ENCODE results near the gene DNAJB6.

Gene DNAJB6

DNA sequence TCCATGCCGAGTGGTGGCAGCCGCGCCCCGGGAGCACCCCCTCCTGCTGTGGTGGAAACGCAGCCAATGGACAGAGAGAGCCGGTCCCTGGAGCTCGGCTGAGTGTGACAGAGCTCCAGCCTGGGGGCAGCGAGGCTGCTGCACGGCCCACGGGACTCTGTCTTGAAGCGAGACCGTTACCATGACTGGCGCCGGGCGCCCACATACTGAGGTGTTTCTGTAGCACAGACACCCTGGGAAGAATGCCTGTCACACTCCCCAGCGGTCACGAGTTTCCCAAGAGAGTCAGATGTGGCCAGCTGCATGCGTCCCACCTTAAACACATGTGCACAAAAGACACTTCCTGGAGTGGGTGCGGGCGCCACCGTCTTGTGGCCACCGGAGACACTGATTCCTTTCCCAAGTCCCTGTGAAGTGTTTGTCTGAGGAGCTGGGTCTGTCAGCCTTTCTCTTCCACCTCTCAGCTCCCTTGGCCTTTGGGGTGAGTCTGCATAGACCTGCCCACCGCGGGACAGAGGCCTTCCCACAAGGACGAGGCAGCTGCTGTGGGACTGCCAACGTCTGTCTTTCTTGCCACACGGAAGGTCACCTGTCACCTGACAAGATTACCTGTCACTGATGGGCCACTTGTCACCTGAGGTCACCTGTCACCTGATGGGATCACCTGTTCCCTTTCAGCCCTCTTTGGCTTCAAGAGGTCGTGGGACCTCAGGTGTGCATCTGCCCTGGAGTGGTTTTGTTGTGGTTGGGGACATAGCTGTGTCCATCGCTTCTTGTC lies 94.6 kb downstream of the DNAJB6 start:
- DNase-seq: no peak

DNA sequence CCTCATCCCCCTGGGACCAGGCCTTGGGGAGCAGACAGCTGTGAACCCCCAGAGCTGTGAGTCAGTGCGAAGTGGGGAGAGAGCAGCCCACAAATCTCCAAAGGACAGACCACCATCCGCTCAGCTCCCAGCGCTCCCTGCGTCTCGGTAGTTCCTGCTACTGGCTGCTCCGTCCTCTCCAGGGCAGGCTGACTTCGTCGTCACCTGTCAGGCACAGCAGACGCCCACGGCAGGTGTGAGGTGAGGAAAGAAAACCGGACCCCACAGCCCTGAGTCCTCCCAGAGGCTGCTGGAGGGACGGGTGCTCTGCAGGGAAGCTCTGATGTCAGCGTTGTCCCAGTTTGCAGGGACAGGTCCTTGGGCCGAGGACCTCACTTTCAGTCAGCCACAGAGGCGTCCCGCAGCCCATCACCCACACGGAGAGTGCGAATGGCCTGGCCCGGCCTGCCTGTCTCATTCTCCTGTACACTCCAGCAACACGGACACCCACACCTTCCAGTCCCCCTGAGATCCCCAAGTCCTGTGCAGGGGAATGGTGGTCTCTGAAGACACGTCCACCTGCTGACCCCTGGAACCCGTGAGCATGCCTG lies 95.2 kb downstream of the DNAJB6 start:
- DNase-seq: no peak

DNA sequence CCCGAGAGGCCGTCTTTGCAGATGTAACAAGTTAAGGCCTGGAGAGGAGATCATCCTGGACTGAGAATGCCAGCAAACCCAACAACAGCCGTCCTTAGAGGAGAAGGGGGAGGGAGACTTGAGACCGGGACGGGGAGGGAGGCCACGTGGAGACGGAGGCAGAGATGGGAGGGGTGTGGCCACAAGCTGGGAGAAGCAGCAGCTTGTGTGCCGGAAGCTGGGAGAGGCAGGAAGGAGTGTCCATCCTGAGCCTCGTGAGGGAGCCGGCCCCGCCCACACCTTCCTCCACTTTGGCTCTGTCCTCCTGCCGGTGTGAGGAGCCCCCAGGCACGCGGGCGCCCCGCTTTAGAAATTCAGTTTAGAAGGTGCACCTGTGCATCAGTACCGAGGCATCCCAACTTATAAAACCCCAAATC lies 95.7 kb downstream of the DNAJB6 start:
- DNase-seq: no peak

GRCh38 chr7:157432957-157433576 lies 96.3 kb downstream of the DNAJB6 start:
- peak; percentile 48 to 55 for DNase-seq

DNA sequence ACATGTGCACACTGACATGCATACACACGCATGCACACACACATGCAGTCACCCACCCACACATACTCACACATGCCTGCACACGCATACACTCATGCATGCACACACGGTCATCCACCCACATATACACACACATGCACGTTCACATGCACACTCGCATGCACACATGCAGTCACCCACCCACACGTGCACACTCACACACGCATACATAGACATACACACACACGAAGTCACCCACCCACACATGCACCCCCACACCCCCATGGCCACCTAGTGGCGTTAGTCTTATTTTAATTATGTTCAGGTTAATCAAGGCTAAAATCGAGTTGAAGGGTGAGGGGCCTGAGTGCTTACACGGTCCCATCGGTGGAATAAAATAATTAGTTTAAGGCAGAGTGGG lies 96.8 kb downstream of the DNAJB6 start:
- DNase-seq: no peak

GRCh38 chr7:157434231-157434630 lies 97.4 kb downstream of the DNAJB6 start:
- DNase-seq: no peak

GRCh38 chr7:157434701-157435100 lies 97.9 kb downstream of the DNAJB6 start:
- no peak for DNase-seq

GRCh38 chr7:157436076-157436475 lies 99.3 kb downstream of the DNAJB6 start:
- no peak for DNase-seq

DNA sequence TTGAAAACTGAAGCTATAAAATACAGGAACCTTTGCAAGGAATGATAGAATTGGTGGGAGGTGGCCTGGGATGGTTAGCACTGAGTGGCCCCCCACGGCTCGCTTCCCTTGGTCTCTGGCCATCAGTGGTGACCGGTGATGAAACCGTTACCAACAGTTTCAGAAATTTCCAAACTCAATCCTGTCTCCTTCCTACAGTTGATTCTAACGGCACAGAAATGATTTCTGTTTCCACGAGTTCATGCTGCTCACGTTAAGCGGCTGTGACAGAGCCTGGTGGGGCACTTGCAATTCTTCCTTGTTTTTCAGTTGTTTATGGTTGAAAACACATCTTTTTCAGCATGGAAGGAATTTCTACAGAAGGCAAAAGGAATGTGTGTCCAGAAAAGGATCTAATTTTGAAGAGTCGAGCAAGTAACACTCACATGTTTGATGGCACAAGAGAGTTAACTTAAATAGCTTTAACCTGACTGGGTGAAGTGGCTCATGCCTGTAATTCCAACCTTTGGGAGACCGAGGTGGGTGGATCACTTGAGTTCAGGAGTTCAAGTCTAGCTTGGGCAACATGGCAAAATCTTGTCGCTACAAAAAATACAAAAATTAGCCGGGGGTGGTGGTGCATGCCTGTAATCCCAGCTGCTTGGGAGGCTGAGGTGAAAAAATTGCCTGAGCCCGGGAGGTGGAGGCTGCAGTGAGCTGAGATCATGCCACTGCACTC lies 100.1 kb downstream of the DNAJB6 start:
- no peak for DNase-seq

- no peak for DNase-seq
Observed at GRCh38 chr7:157437519-157438061, 100.8 kb downstream of the DNAJB6 start.

GRCh38 chr7:157438121-157439025 lies 101.6 kb downstream of the DNAJB6 start:
- DNase-seq: no peak

DNA sequence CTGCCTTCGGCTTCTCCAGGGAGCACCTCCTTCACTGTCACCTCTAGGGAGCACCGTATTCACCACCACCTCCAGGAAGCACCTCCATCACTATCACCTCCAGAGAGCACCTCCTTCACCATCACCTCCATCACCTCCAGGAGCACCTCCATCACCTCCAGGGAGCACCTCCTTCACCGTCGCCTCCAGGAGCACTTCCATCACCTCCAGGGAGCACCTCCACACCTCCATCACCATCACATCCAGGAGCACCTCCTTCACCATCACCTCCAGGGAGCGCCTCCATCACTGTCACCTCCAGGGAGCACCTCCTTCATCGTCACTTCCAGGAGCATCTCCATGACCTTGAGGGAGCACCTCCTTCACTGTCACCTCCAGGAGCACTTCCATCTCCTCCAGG lies 102.3 kb downstream of the DNAJB6 start:
- no peak for DNase-seq

DNA sequence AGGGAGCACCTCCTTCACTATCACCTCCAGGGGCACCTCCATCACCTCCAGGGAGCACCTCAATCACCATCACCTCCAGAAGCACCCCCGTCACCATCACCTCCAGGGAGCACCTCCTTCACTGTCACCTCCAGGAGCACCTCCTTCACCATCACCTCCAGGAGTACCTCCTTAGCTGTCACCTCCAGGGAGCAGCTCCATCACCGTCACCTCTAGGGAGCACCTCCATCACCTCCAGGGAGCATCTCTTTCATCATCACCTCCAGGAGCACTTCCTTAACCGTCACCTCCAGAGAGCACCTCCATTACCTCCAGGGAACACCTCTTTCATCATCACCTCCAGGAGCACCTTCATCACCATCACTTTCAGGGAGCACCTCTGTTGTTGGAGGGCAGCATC lies 103.0 kb downstream of the DNAJB6 start:
- DNase-seq: no peak

- DNase-seq: no peak
Observed at GRCh38 chr7:157440346-157441022, 103.7 kb downstream of the DNAJB6 start.

DNA sequence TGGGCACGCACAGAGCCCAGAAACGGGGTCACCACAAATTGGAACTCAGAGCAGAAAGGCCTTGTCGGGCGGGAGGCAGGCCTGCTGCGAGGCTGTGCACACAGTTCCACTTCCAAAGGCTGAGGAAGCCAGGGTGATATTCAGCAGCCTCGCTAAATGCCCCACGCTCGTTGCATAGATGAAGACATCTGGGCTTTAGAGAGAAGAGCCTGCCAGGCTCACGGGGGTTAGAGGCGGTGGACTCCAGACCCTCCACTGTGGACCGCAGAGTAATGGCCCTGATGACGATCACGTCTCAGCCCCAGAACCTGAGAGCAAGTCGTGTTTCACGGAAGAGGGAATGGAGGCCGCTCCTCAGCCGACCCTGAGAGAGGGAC lies 104.2 kb downstream of the DNAJB6 start:
- no peak for DNase-seq

DNA sequence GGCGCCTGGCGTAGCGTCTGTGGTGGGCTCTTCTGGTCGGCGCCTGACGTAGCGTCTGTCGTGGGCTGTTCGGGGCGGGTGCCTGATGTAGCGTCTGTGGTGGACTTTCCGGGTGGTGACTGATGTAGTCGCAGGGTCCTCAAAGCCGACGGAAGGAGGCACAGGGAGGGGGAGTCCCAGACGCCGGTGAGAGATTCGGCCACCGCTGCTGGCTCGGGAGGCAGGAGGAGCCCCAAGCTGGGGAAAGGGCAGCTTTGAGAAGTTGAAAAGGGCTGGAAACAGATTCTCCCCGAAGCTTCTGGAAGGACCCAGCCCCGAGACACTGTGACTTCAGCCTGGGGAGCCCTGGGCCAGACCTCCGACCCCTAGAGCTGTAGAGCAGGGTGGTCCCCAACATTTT lies 105.7 kb downstream of the DNAJB6 start:
- no peak for DNase-seq

DNA sequence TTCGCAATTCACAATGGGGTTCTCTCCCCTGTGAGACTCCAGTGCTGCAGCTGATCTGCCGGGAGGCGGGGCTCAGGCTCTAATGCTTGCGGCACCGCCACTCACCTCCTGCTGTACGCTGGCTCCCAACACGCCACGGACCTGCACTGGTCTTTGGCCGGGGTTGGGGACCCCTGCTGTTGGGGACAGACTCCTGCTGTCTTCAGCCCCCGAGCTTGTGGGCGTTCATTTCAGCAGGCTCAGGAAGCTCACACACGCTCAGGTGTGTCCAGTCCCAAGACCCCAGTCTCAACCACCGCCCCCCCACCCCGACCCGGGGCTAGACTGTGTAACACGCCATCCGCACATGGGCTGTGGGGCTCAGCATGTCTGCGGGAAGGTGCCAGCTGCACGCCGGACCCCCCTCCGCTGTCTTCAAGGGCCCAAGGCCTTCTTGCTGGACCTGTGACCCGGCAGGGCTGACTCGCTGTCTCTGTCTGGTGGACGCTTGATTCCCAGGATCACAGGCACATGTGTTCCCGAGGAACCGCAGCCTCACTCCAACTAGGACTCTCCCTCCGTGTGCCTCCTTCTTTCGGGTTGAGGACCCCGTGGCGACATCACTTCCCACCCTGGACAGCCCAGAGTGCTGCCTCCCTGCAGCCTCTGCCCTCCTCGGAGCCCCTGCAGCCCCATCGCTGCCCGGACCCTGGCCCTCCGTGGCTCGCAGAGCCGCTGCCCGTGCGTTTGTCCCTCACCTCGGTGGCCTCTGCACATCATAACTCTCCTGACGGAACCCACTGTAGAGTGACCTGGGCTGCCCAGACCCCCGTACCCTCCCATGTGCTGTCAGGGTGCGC lies 106.4 kb downstream of the DNAJB6 start:
- DNase-seq: no peak

- DNase-seq: no peak
Observed at GRCh38 chr7:157444011-157444842, 107.4 kb downstream of the DNAJB6 start.

DNA sequence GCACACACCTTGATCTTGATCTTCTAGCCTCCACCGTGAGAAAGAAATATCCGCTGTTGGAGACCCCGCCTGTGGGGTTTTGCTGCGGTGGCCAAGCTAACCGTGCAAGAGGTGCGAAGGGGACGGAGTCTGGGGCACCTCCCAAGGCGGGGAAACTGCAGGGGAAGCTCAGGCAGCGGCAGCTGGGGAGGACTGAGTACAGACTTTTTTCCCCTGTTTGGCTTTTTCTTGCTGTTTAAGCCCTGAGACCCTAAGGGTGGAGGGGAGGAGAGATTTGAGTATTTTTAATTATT lies 108.0 kb downstream of the DNAJB6 start:
- DNase-seq: no peak
